ENCODE measurements around the gene ADAMTS18.

The ADAMTS18 gene

DNA sequence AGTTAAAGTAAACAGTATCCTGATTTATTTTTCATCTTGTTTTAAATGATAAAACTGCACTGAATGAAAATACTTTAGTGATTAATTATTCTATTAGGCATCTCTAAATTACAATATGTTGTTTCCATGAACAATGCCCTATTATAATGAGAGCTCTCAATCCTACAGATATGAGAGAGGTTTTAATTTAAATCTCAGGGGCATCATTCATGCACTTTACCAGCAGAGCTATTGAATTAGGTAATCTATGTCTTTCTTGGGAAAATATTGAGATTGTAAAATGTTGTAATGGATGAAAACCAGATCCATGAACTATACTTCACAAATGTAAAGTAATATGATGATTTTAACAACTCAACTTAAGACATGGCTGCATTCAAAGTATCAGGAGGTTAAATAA is 103.8 kb downstream of the ADAMTS18 start:
- in situ Hi-C loops (cut with MboI; ENCODE audit: low sequenced_read_pairs), result no loop called here

DNA sequence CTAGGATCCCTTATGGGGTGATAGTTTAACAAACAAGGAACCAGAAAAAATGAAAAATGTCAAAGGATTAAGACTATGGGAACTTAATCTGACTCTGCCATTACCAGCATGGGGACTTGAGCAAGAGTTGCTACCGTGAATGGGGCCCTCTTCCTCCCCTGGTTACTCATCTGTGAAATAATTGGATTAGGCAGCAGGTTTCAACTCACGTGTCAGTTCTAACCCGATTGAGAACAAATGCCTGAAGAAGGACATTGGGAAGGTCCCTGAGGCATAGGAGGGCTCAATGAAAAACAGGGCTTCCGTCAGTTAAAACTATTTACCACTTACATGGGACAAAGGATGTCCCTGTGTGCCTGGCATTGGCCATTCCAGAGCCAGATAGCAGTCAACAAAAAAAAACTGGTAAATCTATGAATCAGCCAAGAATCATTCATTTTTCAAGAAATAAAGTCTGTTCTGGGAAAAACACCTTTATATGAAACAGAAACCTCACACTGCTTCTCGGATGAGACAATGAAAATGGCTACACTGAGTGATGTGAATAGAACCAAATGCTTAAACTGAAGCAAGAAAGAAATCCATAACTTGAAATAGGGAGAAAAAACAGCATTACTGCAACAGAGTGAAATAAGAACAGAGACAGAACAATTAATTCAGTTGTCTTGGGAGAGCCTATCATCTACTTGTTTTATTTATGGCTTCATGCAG is 104.3 kb downstream of the ADAMTS18 start:
- in situ Hi-C loops (cut with MboI; ENCODE audit: low sequenced_read_pairs), result no loop called here

DNA sequence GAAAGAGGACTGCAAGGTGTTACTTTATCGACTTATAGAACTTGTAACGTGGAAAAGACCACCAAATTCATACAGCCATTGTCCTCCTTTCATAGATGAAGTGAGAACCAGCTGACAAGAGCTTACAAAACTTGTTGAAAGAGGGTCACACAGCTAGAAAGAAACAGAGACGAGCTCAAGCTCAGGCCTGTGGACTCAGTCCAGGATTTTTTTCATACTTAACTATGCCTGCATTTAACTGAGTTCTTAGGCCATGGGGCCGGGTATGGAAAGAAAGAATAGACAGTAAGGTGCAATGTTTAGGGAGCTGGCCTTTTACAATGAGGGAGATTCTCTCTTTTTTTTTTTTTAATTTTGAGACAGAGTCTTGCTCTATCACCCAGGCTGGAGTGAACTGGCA is 106.1 kb downstream of the ADAMTS18 start:
- in situ Hi-C loops (cut with MboI; ENCODE audit: low sequenced_read_pairs), result no loop called here

DNA sequence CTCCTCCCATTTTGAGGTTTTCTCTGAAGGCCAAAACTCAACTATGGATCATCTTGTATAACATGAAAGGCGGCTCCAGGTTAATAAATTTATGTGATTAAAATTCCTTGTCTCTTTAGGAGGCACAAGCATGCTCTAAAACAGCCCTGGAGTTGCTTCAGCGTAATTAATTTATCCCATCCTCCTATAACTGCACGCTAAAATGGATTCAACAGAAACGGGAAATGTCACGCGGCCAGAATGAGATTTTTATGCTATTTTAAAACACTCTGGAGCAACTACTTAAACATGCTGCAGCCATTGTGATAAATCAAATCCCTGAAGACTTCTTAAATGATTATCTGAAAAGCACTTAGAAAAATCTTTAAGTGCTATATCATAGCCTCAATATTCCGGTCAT is 106.6 kb downstream of the ADAMTS18 start:
- in situ Hi-C loops (cut with MboI; ENCODE audit: low sequenced_read_pairs), result no loop called here

DNA sequence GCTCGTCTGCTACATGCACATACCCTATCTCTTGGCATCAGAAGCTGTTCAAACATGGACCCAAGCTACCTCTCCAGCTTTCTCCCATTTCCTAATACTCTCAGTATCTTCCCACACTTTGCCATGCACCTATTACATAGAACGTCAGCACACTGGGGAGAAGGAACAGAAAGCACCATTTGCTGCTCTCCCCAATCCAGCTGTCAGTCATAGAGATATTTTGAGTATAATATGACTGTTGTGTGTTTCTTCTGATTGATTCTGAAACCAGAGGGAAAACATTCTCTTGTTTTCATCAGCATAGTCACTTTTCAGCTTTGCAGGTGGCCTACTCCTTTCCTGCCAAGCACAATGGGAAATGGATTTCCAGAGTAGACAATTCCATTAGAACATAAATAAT is 107.1 kb downstream of the ADAMTS18 start:
- in situ Hi-C loops (cut with MboI; ENCODE audit: low sequenced_read_pairs), result no loop called here

DNA sequence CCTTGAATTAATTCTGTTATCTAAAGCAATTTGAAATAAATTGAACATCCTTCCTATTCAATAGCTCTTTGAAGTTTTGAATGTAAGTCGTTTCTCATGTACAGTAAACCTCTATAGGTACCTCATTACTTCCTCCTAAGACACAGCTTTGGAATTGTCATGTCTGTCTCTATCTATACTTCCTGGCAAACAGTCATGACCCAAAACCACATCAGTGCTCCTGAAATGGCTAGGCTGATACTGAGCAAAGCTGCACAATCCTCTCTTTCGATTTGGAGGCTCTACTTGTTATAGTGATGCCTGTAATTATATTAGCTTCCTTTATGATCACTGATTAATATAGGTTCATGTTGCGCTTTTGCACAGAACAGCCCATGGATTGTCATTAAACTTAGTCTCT is 110.1 kb downstream of the ADAMTS18 start:
- in situ Hi-C loops (cut with MboI; ENCODE audit: low sequenced_read_pairs), result no loop called here

DNA sequence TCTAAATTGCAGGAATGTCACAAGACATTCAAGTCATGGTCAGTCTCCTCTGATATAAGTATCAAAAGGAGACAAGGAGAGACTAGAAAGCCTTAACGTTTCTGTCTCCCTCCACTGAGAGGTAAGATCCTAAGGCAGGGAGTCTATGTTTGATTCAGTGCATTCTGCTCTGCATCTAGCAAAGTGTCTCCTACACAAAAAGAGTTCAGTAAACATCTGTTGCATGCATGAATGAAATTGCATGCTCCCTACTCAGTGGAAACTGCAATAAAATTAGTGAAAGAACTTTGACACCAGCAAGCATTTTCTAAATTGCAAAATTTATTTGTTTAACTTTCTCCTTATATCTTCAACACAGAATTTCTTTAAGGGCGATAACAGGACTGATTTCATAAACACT is 111.1 kb downstream of the ADAMTS18 start:
- in situ Hi-C loops (cut with MboI; ENCODE audit: low sequenced_read_pairs), result no loop called here

DNA sequence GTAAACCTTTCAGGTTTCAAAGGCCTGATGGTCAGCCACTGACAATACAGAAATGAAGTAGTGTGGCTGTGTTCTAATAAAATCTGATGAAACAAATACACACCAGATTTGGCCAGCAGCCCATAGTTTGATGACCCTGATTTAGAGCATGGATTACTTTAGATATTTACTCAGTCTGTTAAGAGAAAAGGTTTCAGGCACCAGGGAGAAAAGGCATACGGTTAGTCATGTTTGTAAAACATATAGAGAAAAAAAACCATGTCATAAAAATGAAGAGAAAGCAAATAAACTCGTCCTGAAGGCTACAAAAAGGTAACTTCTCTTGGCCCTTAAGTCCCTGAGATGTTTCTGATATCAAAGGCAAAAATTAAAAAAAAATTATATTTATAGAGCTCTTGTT is 112.1 kb downstream of the ADAMTS18 start:
- in situ Hi-C loops (cut with MboI; ENCODE audit: low sequenced_read_pairs), result no loop called here

DNA sequence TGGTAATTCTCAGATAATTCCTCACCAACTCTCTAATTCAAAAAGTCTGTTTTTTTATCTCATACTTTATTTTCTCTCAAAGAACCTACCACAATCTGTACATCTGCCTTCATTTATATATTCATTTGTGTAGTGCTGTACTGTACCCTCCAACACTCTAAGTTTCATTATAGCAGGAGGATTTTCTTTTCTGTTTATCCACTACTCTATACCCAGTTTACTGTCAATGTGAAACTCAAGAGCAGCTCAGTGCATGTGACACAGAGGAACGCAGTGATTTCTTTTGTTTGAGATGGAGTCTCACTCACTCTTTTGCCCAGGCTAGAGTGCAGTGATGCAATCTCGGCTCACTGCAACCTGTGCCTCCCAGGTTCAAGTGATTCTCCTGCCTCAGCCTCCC is 117.8 kb downstream of the ADAMTS18 start:
- in situ Hi-C loops (cut with MboI; ENCODE audit: low sequenced_read_pairs), result no loop called here

DNA sequence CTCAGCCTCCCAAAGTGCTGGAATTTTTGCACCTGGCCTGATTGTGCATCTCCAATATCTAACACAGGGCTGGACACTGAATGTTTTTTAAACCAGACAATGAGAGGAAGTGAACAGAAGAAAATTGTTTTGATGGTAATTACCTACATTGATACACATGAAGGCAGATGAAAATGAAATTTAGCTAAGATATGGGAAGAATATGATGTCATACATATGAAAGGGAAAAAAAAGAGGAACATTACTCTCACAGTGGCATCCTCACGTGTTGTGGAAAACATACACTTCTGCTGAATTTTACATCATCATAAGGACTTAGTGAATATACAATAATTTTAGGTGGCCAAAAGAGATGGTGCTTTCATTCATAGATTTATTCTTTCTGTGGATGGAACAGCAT is 124.0 kb downstream of the ADAMTS18 start:
- in situ Hi-C loops (cut with MboI; ENCODE audit: low sequenced_read_pairs), result no loop called here

DNA sequence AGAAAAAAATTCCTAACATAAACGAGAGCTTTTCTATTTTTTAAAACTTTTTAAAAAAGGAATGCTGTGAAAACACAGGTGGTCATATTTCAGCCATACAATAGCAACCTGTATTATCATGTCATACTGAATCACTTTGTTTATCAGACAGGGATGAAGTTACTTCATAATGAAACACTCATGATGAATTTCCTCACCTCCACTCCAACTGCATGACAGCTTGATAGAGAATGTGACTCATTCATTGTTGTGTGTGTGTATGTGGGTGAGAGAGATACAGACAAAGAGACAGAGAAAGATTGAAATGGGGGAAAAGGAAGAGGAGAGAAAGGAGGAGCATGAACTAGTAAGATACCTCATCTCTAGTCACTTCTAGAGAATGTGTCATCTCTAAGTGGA is 126.7 kb downstream of the ADAMTS18 start:
- in situ Hi-C loops (cut with MboI; ENCODE audit: low sequenced_read_pairs), result no loop called here

DNA sequence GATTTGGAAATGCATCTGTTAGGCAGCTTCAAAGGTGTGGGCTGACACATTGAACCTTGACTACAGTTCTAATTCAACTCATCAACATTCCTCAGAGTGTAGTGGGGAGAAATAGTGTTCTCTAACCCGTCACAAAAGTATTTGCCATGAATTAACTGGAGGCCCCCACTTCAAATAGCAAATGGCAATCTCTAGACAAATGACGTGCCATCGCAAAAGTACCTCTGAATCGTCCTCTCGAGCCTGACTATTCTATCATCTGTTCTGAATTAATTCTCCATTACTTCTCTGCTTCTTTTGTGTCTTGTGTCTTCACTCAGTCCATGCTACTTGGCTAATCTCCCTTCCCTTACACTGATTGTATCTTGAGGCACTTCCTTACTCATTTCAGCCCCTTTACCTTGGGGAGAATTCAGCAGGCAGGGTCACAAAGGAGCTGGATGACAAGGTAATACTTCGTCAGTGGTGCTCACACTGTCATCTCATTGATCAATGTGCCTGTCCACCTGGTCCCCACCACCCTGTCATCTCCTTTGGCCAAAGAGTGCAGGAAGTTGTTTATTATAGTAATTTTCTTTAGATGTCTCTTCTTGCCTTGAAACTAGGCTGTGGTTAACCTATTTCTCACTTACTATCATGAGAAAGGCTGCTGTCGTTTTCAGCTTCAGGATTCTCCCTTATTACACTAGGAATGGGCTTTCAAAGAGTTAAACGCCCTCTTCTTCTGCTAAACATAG is 127.2 kb downstream of the ADAMTS18 start:
- in situ Hi-C loops (cut with MboI; ENCODE audit: low sequenced_read_pairs), result no loop called here

DNA sequence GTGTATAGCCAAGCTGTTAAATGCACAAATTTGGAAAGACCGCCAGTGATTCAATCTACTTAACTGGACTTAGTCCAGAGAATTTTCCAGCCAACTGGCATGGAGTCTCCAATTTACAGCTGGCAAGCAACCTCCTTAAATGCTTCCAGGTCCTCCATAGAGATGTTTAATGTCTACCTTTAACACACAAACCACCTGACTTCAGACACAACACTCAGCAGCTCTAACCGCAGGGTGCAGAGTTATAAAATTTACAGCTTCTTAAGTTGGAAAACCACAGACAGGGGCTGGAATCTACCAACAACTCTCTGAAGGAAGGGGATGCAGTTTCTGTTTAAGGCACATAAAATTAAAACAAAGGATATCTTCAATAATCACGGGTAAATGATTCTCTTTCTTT is 128.8 kb downstream of the ADAMTS18 start:
- in situ Hi-C loops (cut with MboI; ENCODE audit: low sequenced_read_pairs), result no loop called here

DNA sequence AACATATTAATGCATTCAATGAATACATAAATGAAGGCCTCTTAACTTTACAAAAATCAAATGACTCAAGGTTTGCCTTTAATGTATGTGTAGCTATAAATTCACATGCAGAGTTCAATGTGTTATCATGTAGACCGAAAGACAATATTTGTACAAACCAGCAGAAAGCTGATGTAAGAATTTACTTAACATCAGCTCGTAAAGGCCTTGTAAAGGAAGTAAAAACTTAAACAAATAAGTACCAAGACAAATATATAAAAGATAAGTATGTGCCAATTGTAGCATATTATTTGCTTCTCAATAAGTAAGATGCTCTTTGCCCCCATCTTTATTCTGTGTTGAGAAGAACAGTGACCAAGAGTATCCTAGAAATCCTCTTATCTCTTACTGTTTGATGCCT is 130.0 kb downstream of the ADAMTS18 start:
- in situ Hi-C loops (cut with MboI; ENCODE audit: low sequenced_read_pairs), result no loop called here

DNA sequence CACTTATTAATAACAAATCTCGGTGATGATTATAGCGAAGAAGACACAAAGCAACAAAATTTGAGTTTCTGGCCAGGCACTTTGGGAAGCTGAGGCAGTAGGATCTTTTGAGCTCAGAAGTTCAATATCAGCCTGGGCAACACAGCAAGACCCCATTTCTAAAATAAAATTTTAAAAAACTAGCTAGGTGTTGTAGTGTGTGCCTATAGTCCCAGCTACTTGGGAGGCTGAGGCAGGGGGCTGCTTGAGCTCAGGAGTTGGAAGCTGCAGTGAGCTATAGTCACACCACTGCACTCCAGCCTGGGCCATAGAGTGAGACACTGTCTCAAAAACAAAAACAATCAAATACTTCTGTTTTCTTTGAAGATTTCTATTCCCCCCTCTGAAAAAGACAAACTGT is 130.7 kb downstream of the ADAMTS18 start:
- in situ Hi-C loops (cut with MboI; ENCODE audit: low sequenced_read_pairs), result no loop called here

DNA sequence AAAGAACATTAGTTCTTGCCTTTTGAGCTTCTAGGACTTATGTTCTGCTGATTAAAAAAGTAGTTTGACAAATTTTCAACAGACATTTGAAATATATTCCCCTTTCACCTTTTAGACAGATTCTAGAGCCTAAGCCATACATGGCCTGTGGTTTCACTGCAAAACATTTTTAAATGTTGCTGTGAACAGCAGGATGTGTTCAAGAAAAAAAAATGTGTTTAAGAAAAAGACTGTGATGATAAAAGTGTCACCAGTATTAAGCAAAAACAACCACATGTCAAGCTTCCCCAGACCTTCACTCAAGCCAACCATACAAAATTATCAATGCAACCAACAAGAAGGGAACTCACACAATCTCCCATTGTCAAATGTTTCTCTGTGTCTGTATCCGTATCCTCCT is 132.2 kb downstream of the ADAMTS18 start:
- in situ Hi-C loops (cut with MboI; ENCODE audit: low sequenced_read_pairs), result no loop called here

DNA sequence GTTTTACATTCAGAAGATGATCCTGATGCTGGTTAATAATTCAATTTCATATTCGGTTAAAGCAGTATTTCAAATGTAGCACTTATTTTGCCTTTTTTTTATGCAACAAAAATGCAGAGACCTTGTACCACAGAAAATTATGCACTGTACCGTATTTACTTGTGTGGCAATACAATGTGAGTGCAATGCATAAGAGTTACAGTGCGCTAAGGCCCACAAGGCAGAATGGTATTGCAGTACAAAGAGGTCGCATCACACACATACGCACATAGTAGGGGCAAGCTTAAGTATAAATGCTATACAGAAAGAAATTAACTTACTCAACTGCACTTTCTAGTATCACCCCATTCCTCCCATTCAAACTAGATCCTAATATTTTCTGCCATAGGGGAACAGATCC is 132.6 kb downstream of the ADAMTS18 start:
- in situ Hi-C loops (cut with MboI; ENCODE audit: low sequenced_read_pairs), result no loop called here

DNA sequence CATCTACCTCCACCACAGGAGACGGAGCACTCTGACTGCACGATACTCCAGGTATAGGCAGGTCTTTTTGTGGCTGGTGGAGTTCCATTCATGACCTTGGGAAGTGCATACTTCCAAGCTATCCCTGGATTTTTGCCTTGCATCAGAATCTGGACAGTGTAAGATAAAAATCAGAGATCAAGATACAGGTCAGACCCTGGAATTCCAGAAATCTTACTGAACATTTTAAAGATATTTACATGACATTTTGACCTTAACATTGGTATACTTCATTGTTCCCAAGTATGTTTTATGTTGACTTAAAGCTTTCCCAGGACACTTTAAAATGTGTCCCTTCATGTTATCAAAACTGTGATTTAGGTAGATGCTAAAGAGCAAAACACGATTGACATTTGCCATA is 134.6 kb downstream of the ADAMTS18 start:
- in situ Hi-C loops (cut with MboI; ENCODE audit: low sequenced_read_pairs), result no loop called here

DNA sequence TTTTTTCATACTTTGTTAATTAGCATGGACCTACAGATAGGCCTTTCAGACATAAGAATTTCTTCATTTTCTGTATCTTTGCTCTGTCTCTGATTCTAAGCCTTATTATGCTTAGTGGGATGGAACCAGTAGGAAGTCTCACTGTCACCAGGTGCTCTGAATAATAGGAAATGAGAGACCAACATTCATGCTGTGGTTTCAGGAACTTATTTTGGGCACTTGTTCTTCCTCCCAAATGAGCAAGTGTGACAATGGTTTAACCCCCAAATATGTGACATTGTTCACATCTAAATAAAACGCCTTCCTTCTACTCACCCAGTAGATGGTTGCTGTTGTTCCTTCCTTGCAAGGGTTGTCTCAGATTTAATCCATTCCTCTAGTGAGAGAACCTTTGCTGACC is 135.4 kb downstream of the ADAMTS18 start:
- in situ Hi-C loops (cut with MboI; ENCODE audit: low sequenced_read_pairs), result no loop called here

DNA sequence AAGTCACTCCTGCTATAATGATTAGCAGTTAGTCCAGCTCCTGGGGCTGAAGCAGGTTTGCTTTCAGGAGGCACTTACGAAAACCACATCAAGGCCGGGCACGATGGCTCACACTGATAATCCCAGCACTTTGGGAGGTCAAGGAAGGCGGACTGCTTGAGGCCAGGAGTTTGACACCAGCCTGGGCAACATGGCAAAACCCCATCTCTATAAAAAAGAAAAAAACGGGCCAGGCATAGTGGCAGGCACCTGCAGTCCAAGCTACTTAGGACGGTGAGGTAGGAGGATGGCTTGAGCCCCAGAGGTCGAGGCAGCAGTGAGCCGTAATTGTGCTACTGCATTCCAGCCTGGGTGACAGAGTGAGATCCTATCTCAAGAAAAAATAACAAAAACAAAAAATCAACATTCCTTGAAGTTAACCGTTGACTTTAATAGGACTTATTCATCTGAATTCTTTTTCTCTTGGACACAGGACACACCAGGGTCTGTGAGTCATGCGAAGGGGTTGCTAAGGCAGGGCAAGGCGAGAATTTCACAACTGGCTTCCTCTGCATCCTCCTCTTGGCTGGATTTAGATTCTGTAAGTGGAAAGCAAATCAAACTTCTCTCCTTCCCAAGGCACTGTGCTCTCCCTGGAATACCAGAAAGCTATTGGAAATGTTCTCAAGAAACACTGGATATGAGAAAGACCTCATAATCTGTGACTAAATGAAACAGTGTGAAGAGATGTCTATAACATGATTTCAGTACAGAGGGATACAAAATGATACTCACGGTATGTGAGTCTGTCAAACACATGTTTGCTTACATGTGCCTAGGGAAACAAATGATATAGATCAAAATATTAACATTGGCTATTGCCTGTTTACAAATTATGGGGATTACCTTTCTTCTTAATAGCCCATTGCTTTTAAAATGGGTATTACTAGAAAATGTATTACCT is 136.1 kb downstream of the ADAMTS18 start:
- in situ Hi-C loops (cut with MboI; ENCODE audit: low sequenced_read_pairs), result no loop called here

DNA sequence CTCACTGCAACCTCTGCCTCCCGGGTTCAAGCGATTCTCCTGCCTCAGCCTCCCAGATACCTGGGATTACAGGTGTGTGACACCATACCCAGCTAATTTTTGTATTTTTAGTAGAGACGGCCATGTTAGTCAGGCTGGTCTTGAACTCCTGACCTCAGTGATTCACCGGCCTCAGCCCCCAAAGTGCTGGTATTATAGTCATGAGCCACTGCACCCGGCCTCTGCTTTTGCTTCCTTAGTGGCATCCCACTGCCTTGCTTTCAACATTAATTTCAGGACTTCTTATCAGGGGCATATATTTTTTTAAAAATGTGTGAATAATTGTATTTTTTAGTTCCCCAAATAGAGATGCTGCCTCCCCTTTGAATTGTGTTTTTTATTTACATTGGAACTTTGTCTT is 136.8 kb downstream of the ADAMTS18 start:
- in situ Hi-C loops (cut with MboI; ENCODE audit: low sequenced_read_pairs), result no loop called here

DNA sequence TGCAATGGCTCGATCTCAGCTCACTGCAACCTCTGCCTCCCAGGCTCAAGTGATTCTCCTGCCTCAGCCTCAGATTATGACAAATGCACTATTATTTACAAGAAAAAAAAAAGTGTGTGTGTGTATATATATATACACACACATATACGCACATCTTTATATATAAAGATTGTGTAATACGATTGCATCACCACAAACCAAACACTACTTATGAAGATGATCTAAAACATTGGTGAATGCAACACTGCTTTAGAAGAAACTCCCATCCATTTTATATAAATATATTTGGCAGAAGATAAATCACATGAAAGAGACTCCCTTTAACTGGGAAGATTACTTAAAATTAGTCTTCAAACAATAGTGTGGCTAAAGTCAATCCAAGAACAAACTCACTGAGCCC is 138.9 kb downstream of the ADAMTS18 start:
- in situ Hi-C loops (cut with MboI; ENCODE audit: low sequenced_read_pairs), result no loop called here
